Measurements from ENCODE around the gene ATF7. TPM values are rescaled to one million over a fixed set of nuclear protein-coding genes. Genes with fewer than 3 reads are reported as not detected.
A peak's percentile ranks its signal among the peaks of the same experiment; 100 is the strongest.
"Not testable (repeated sequence)": the region's sequence is repeated elsewhere in the genome, so short reads cannot be mapped to it uniquely, and the experiment has no call there.

Gene ATF7
- total RNA-seq, 2 donors from 2014 or later, result 37.9 to 46.7 TPM

DNA sequence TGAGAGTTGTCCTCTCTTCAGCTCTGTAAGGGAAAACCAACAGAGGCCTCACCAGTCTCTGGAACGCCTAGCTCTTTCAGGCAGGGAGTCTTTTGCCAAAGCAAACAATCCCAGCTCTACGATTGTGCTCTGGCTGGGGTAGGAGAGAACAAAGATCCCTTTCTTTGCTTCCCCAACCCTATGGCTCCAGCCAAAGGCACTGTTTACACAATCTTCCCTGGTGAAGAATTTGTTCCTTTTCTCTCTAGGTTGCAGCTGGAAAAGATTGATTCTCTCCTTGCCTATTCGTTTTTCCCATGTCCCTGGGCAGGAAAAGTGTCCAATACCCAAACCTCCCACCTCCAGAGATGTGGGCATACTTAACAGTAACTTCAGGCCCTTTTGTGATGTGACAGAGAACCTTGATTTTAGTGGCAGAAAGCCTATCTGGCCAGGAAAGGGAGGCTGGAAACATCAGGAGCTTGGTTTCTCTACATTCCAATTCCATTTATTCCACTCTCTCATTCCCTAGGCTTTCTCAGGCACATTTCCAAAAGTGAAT is 32.9 kb upstream of the ATF7 start:
- Histone ChIP-seq H3K27me3 (replicated peaks; ENCODE audit: insufficient read depth) (no peaks in the 10 kb centered on the region), H3K4me1 (replicated peaks) (peaks cover 20% of the 10 kb centered on the region), H3K36me3 (no peaks in the 10 kb centered on the region), H3K9me3 (no peaks in the 10 kb centered on the region), H3K27ac (peak overlapping the region; percentile 88 to 89), H3K4me3 (no peak overlapping the region)
- peak; percentile 92 for DNase-seq (ENCODE audit: low spot score)
- intact Hi-C loops (cut with DNase I), result no loop called here
- 6% methylated on average over 3 of the region's 3 CpGs for WGBS
- TF ChIP-seq POLR2AphosphoS5 (IDR thresholded peaks at IDR 0.05), result peak; percentile 91
- TF ChIP-seq CTCF (IDR thresholded peaks at IDR 0.05), result no peak

DNA sequence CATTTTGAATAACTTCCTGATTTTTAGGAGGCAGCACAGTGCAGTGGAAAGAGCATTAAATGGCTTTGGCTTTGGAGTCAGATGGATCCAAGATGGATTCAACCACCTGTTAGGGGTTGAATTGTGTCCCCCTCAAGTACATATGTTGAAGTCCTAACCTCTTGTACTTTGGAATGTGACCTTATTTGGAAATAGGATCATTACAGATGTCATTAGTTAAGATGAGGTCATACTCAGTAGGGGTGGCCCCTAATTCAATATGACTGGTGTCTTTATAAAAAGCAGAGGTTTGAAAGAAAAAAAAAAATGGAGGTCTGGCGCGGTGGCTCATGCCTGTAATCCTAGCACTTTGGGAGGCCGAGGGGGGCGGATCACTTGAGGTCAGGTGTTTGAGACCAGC is 30.9 kb upstream of the ATF7 start:
- no peak for DNase-seq (ENCODE audit: low spot score)
- H3K4me3 ChIP-seq, result no peak overlapping the region
- H3K9me3 ChIP-seq, result no peaks in the 10 kb centered on the region
- peak overlapping the region; percentile 88 to 89 for H3K27ac ChIP-seq
- no peaks in the 10 kb centered on the region for H3K27me3 ChIP-seq (replicated peaks; ENCODE audit: insufficient read depth)
- intact Hi-C loops (cut with DNase I), result no loop called here
- TF ChIP-seq CTCF (IDR thresholded peaks at IDR 0.05) (no peak), POLR2AphosphoS5 (IDR thresholded peaks at IDR 0.05) (no peak), POLR2A (IDR thresholded peaks at IDR 0.05) (no peak)
- H3K36me3 ChIP-seq, result no peaks in the 10 kb centered on the region
- H3K4me1 ChIP-seq (replicated peaks), result peaks cover 20% of the 10 kb centered on the region
- 91% methylated on average over 4 of the region's 4 CpGs for WGBS

GRCh38 chr12:53653595-53653994 is 27.4 kb upstream of the ATF7 start:
- peaks cover 8% of the 10 kb centered on the region for H3K4me1 ChIP-seq (replicated peaks)
- no peaks in the 10 kb centered on the region for H3K9me3 ChIP-seq
- WGBS, result 96% methylated on average over 2 of the region's 2 CpGs
- no peak for TF ChIP-seq POLR2AphosphoS5 (IDR thresholded peaks at IDR 0.05)
- H3K27ac ChIP-seq, result no peak overlapping the region
- H3K27me3 ChIP-seq (replicated peaks; ENCODE audit: insufficient read depth), result no peaks in the 10 kb centered on the region
- intact Hi-C loops (cut with DNase I), result no loop called here
- H3K36me3 ChIP-seq, result no peaks in the 10 kb centered on the region
- no peak overlapping the region for H3K4me3 ChIP-seq
- DNase-seq (ENCODE audit: low spot score), result no peak

GRCh38 chr12:53652366-53652765 is 26.2 kb upstream of the ATF7 start:
- DNase-seq (ENCODE audit: low spot score), result no peak
- H3K4me1 ChIP-seq (replicated peaks), result no peaks in the 10 kb centered on the region
- 84% methylated on average over 1 of the region's 1 CpG for WGBS
- H3K36me3 ChIP-seq, result no peaks in the 10 kb centered on the region
- no peaks in the 10 kb centered on the region for H3K27me3 ChIP-seq (replicated peaks; ENCODE audit: insufficient read depth)
- H3K27ac ChIP-seq, result no peak overlapping the region
- TF ChIP-seq CTCF (IDR thresholded peaks at IDR 0.05) (no peak), POLR2AphosphoS5 (IDR thresholded peaks at IDR 0.05) (no peak), POLR2A (IDR thresholded peaks at IDR 0.05) (no peak)
- intact Hi-C loops (cut with DNase I), result no loop called here
- H3K9me3 ChIP-seq, result no peaks in the 10 kb centered on the region
- no peak overlapping the region for H3K4me3 ChIP-seq

DNA sequence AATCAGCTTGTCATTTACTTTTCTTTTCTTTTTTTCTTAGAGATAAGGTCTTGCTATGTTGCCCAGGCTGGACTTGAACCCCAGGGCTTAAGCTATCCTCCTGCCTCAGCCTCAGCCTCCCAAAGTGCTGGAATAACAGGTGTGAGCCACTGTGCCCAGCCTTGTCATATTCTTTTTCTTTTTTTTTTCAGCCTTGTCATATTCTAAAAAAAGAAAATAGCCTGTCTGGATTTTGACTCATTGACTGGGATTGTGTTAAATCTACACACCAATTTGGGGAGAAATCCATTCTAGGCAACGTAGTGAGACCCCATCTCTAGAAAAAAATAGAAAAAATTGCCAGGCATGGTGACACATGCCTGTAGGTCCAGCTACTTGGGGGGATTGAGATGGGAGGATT is 25.6 kb upstream of the ATF7 start:
- Histone ChIP-seq H3K27me3 (replicated peaks; ENCODE audit: insufficient read depth) (no peaks in the 10 kb centered on the region), H3K4me1 (replicated peaks) (no peaks in the 10 kb centered on the region), H3K36me3 (no peaks in the 10 kb centered on the region), H3K4me3 (no peak overlapping the region), H3K9me3 (no peaks in the 10 kb centered on the region), H3K27ac (no peak overlapping the region)
- intact Hi-C loops (cut with DNase I), result no loop called here
- 81% methylated on average over 1 of the region's 1 CpG for WGBS
- TF ChIP-seq CTCF (IDR thresholded peaks at IDR 0.05) (no peak), POLR2A (IDR thresholded peaks at IDR 0.05) (no peak), POLR2AphosphoS5 (IDR thresholded peaks at IDR 0.05) (no peak)
- DNase-seq (ENCODE audit: low spot score), result no peak

DNA sequence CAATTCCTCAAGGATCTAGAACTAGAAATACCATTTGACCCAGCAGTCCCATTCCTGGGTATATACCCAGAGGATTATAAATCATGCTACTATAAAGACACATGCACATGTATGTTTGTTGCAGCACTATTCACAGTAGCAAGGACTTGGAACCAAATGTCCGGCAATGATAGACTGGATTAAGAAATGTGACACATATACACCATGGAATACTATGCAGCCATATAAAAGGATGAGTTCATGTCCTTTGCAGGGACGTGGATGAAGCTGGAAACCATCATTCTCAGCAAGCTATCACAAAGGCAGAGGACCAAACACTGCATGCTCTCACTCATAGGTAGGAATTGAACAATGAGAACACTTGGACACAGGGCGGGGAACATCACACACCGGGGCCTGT is 20.1 kb upstream of the ATF7 start:
- H3K27me3 ChIP-seq (replicated peaks; ENCODE audit: insufficient read depth); H3K9me3 ChIP-seq; H3K27ac ChIP-seq; H3K4me3 ChIP-seq; intact Hi-C loops (cut with DNase I); H3K4me1 ChIP-seq (replicated peaks); DNase-seq (ENCODE audit: low spot score); H3K36me3 ChIP-seq: not testable (repeated sequence)
- 76% methylated on average over 4 of the region's 4 CpGs for WGBS
